GM10847 (cell line): ENCODE results near the gene PIM3.

Experiments
- POLR2A ChIP-seq: IDR thresholded peaks from 2 replicates; pipeline ENCODE4 v1.6.1; 2011; ENCODE audit not compliant: insufficient read length; ENCODE audit errors: extremely low read depth

The PIM3 gene

DNA sequence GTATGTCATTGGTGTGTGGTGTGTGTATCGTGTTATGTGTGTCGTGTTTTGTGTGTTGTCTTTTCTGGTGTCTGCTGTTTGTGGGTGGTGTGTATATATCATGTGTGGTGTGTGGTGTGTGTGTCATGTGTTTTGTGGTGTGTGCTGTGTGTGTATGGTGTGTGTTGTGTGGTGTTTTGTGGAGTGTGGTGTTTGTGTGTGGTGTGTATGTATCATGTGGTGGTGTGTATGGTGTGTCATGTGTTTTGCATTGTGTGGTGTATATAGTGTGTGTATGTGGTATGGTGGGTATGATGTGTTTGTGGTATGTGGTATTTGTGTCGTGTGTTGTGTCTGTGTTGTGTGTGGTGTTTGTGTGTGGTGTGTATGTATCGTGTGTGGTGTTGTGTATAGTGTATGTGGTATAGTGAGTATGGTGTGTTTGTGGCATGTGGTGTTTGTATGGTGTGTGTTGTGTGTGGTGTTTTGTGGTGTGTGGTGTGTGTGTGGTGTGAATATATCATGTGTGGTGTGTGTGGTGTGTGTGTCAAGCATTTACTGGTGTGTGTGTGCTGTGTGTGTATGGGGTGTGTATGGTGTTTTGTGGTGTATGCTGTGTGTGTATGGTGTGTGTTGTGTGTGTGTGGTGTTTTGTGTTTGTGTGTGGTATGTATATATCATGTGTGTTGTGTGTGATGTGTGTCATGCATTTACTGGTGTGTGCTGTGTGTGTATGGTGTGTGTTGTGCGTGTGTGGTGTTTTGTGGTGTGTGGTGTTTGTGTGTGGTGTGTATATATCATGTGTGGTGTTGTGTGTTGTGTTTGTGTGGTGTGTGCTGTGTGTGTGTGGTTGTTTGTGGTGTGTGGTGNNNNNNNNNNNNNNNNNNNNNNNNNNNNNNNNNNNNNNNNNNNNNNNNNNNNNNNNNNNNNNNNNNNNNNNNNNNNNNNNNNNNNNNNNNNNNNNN lies 12.7 kb downstream of the PIM3 start:
- TF ChIP-seq POLR2A, result no peak

DNA sequence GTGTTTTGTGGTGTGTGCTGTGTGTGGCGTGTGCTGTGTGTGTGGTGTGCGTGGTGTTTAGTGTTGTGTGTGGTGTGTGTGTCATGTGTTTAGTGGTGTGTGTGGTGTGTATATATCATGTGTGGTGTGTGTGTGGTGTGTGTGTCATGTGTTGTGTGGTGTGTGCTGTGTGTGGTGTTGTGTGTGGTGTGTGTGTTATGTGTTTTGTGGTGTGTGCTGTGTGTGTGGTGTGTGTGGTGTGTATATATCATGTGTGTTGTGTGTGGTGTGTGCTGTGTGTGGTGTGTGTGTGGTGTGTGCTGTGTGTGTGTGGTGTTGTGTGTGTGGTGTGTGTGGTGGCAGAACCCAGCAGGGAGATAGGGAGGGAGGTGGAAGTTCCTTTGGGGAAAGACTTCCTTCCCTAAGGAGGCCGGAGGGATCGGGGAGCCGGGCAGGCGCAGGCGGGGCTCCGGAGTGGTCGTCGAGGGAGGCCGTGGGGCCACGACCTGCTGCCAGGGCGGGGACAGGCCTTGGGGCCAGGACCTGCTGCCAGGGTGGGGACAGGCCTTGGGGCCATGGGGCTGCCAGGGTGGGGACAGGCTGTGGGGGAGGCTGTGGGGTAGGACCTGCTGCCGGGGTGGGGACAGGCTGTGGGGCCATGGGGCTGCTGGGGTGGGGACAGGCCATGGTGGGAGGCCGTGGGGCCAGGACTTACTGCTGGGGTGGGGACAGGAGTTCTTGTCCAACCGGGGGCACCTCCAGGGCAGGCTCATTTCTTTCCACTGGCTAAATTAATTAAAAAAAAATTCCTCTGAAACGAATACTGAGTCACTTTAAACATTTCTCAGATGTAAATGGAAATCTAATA lies 15.2 kb downstream of the PIM3 start:
- TF ChIP-seq POLR2A, result no peak

DNA sequence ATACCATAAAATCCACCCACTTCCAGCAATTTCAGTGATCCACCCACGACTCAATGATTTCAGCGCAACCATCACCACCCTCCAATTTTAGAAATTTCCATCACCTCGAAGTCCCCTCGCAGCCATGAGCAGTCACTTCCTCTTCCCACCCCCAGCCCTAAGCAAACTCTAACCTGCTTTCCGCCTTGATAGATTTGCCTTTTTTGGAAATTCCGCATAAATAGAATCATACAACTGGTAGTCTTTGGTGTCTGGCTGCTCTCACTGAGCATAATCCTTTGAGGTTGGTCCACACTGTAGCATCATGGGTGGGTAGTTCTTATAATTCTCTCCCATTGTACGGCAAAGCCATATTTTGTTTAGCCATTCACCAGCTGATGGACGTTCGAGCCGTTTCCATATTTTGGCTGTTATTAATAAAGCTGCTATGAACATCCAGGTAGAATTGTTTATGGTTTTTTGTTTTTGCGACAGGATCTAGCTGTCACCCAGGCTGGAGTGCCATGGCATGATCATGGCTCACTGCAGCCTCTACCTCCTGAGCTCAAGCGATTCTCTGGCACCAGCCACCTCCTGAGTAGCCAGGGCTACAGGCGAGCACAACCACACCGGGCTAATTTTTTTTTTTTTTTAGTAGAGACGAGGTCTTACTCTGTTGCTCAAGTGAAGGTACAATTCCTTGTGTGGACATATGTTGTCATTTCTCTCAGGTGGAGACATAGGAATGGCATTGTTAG lies 16.0 kb downstream of the PIM3 start:
- no peak for TF ChIP-seq POLR2A

DNA sequence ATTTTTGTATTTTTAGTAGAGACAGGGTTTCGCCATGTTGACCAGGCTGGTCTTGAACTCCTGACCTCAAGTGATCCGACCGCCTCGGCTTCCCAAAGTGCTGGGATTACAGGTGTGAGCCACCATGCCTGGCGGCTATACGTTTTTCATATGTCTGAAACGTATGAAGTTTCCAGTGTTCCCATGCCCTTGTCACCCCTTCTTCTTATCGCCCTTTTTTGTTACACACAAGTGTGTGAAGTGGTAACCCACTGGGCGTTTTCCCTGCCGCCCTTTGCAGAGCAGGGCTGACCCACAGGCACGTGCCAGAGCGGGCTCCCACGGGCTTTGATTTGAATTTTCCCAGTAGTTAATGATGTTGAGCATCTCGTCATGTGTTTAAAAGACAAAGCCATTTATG lies 17.0 kb downstream of the PIM3 start:
- no peak for TF ChIP-seq POLR2A

DNA sequence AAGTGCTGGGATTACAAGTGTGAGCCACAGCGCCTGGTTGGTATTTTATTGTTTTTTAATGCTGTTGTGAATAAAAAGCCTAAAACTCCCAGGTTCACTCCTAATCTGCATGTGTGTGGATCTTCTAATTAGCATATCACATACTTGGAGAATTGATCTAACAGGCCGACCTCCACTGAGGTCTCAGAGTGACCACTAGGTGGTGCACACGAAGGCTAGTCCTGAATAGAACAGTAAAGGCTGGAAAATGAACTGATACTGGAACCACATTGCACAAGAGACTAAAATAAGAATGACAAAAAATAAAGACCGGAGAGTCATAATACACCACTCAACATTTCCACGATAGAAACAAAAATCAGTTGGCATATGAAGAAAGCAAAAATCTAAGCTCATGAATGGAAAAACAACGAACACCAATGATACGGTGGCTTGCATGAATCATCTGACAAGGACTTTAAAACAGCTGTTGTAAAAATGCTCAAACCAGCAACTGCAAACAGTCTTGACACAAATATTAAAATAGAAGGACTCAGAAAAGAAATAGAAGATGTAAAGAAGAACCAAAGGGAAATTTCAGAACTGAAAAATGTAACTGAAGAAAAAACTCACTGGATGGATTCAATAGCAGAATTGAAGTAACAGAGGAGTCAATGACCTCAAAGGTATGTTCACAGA lies 19.2 kb downstream of the PIM3 start:
- no peak for TF ChIP-seq POLR2A

DNA sequence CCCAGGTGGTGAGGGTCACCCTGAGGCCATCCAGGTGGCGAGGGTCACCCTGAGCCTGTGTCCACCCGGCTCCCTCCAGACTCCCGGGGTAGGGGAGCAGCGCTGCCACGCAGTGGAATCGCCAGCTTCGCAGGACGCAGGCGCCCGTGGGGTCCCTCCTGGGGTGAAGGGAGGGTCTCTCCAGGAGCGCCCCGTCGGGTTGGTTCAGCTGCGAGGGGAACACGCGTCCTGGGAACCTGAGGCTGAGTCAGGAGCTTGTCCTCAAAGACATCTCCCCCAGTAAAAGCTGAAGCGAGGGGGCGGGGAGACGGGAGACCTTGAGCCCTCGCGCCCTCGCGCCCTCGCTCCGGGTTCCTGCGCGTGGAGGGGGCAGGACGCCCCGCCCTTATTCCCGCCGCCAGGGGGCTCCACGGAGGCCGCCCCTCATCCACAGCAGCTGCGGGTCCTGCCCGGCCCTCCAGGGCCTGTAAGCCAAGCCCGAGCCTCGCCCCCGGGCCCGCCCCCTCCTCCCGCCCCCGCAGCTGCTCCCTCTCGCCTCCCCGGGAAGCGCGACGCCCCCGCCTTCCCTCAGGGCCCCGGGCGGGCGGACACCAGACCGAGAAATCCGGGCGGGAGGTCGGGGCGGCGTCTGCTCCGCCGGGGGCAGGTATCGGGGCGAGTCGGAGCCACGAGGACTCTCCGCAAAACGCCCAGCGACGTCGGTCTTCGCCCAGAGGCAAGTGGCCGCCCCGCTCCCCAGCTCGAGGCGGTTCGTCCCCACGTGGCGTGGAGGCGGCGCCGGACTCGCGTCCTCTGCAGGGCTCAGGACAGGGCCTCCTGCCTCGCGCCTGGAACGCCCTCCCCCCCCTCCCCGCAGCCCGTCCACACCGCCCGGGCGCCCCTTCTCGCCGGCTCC lies 22.8 kb downstream of the PIM3 start:
- TF ChIP-seq POLR2A, result no peak

DNA sequence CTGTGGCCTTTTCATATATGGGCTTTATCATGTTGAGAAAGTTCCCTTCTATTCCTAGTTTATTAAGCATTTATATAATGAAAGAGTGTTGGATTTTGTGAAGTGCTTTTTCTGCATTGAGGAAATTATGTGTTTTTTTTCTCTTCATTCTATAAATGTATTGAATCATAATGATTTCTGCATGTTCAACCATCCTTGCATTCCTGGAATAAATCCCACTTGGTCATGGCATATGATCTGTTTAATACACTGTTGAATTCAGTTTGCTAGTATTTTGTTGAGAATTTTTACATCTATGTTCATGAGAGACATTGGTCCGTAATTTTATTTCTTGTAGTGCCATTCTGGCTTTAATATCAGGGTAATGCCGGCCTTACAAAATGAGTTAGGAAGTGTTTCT lies 25.8 kb downstream of the PIM3 start:
- TF ChIP-seq POLR2A, result no peak

DNA sequence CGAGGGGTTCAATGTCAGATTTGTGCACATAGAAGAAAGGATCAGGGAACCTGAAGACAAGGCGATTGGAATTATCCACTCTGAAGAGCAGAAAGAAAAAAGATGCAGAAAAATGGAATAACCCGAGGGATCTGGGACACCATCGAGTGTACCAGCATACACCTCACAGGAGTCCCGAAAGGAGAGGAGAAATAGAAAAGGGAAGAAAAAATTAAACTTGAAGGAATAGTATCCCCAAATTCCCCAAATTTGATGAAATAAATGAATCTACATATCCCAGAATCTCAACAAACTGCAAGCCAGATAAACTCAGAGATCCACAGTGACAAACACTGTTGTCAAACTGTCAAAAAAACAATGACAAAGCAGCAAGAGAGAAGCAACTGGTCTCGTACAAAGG lies 30.6 kb downstream of the PIM3 start:
- TF ChIP-seq POLR2A, result no peak

DNA sequence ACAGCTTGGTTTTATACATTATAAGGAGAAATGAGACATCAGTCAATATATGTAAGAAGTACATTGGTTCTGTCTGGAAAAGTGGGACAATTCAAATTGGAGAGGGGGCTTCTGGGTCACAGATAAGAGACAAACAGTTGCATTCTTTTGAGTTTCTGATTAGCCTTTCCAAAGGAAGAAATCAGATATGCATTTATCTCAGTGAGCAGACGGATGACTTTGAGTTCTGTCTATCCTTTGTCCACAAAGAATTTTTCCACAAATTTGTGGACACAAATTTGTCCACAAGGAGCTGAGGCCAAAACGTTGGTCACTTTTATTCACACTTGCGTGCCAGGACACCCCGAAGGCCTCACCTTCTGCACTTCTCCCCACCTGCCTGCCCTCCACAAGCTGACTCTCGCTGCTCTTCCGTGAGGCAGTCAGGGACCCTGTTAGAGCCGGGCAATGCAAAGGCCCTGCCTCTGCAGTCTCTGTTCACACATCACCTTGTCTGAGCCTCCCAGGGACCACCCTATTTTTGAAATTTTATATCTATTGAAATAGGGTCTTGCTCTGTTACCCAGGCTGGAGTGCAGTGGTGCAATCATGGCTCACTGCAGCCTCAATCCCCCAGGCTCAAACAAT lies 31.4 kb downstream of the PIM3 start:
- no peak for TF ChIP-seq POLR2A

DNA sequence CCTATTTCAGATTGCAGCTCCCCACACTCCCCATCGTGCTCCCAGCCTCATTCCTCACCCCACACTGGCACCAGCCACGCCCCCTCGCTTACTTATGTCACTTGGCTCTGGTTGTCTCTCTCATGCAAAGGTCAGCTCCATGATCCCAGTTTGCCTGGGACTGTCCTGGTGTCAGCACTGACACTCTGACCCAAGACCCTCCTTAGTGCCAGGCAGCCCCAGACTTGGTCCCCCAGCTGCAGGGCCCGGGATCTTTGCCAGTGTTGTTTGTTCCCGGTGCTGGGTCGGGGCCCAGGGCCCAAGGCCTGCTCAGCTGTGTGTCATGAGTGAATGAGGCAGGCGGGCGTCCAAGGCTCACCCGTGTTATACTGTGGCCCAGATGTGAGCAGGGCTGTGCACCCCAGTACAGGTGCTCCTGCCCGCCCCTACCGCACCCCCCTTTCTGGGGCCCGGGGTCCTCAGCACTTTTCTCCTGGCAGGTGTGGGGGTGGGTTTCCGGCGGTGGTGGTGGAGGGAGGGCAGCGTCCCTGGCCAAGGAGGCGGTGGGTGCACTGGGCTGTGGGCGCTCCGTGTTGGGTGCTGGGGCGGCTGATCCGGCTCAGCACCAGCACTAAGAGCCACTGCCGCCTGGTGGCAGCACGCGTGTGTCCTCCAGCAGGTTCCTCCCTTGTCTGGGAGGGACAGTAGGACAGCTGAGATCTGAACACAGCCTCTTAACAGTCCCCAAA lies 32.5 kb downstream of the PIM3 start:
- TF ChIP-seq POLR2A, result no peak

DNA sequence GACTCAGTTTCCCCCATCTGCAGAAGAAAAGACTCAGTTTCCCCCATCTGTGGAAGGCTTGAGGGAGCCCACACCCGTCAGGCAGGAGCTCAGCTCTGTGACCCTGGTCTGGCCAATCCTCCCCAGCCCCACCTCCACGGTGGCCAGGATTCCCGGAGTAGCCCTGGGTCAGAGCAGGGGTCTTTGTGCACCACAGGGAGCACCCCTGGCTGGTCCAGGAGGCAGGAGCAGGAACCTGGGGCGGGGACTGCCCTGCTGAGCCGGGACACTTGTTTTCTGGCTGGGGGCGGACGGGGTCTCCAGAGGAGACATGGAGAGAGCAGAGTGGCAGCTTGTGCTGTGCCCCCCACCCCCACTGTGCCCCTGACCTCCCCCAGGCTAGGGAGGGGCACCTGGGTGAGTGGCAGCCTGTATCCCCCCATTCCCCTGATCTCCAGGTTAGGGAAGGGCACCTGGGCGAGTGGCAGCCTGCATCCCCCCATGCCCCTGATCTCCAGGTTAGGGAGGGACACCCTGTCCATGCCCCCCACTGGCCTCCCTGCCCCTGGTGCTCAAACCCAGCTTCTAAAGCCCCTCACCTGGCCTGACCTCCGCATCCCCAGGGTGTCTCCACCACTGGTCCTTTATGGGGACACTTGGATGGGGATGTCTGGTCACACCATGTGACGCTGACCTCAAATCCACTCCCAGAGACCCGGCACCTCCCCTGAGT lies 33.2 kb downstream of the PIM3 start:
- TF ChIP-seq POLR2A, result no peak

DNA sequence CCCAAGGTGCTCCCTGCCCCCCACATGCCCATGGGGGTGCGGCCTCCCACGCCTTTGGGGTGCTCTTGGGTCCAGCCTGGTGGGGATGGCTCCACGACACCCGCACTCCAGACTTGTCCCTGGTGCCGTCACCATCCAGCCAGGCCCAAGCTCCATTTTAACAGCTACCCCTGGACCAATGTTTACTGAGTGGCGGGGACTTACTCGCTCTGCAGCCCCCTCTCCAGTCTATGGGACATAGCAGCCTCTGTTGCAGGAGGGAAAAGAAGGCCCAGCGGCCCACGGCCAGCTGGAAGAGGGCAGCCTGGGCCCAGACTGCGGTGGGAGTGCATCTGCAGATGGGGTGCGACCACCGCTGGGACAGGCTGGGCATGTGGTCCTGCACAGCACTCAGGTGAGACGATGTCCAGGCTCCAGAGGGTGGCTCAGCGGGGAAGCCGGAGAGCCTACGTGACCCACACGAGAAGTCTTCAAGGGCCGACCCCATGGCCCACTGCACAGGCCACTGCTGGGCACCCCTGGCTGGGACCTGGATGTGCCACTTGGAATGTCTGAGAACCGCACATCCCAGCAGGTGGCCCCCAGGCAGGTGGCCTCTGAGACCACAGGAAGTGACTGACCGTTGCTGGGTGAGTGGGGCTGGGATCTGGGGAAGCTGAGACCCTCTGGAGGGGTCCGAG lies 33.9 kb downstream of the PIM3 start:
- no peak for TF ChIP-seq POLR2A
